Measurements from ENCODE around the gene TGFBR3. TPM values are rescaled to one million over a fixed set of nuclear protein-coding genes. Genes with fewer than 3 reads are reported as not detected.

Gene TGFBR3
- total and polyA plus RNA-seq, 2 of the 8 experiments (the other 6 are each of a cell fraction or from before 2014, with no cell fraction given), result 2.0 to 6.1 TPM

DNA sequence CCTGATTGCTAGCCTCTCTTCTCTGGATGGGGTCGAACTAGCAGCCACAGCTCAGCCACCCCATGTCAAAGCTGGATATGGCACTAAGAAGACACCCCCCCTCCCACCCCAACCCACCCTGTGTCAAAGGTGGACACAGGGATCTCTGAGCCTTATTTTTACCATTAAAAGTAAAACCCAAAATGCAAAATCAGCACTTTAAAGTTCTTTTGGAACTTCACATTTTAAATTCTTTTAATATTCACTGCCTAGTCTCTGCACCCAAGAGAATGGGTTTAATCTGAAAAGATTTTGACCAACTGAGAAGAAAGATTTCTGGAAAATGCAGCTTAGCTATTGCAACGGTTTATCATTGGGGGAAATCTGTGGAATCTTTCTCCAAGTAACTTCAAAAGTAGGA lies 167.6 kb downstream of the TGFBR3 start:
- Histone ChIP-seq H3K4me1 (replicated peaks in 1 of 4; ENCODE audit: control insufficient read depth in 3 of 4, insufficient read depth in 4 of 4, low read length in 3 of 4) (0 out of 7 replicates have a peak, but pooled peaks cover 0 to under 1% (median 0%) of the 10 kb centered on the region in 4 experiments), H3K56ac (replicated peaks; ENCODE audit: insufficient read length, low read depth, low read length) (no peak overlapping the region), H3K23me2 (ENCODE audit: low read depth, low read length) (no peaks in the 10 kb centered on the region), H3K14ac (ENCODE audit: insufficient read length) (no peak overlapping the region), H2BK15ac (ENCODE audit: low read length) (no peak overlapping the region), H4K8ac (ENCODE audit: extremely low read depth, insufficient read depth, low read length) (no peak overlapping the region), H4K20me1 (replicated peaks in 1 of 2; ENCODE audit: control insufficient read depth in 1 of 2, insufficient read depth in 2 of 2, low read length in 2 of 2) (no peaks in the 10 kb centered on the region), H2BK120ac (replicated peaks; ENCODE audit: low read depth, low read length) (no peak overlapping the region), H3K4me3 (ENCODE audit: extremely low read depth in 1 of 4, insufficient read depth in 2 of 4, low read depth in 3 of 4, low read length in 4 of 4) (no peak overlapping the region), H3K36me3 (ENCODE audit: control insufficient read depth in 2 of 4, insufficient read depth in 4 of 4, low read length in 3 of 4) (no peaks in the 10 kb centered on the region), H3K79me2 (ENCODE audit: control insufficient read depth in 1 of 2, insufficient read depth in 2 of 2, low read length in 2 of 2) (no peaks in the 10 kb centered on the region), H3K23ac (ENCODE audit: insufficient read length) (no peak overlapping the region), H2BK5ac (ENCODE audit: low read depth, low read length) (no peak overlapping the region), H2AFZ (ENCODE audit: low read length) (no peak overlapping the region), H3K18ac (ENCODE audit: extremely low read depth, low read length) (no peak overlapping the region), H3K79me1 (ENCODE audit: low read depth, low read length) (no peaks in the 10 kb centered on the region), H3K4ac (replicated peaks; ENCODE audit: insufficient read length, low read depth, low read length) (no peak overlapping the region), H3K9me3 (ENCODE audit: insufficient read depth in 2 of 2, low read depth in 1 of 2, low read length in 1 of 2) (no peaks in the 10 kb centered on the region), H2BK20ac (ENCODE audit: low read length) (no peak overlapping the region), H2AK5ac (ENCODE audit: low read depth, low read length) (no peak overlapping the region), H3K27me3 (replicated peaks in 1 of 4; ENCODE audit: control insufficient read depth in 3 of 4, extremely low read depth in 1 of 4, insufficient read depth in 3 of 4, low read length in 3 of 4) (peaks cover 0 to 1% (median 0%) of the 10 kb centered on the region in 4 experiments; a peak in 1 of 7 replicates), H3K9ac (replicated peaks in 1 of 4; ENCODE audit: extremely low read depth in 1 of 4, low read depth in 3 of 4, low read length in 3 of 4) (no peak overlapping the region), H4K91ac (replicated peaks; ENCODE audit: insufficient read length, low read length) (no peak overlapping the region), H3K4me2 (ENCODE audit: insufficient read depth in 1 of 2, low read depth in 2 of 2, low read length in 2 of 2) (no peak overlapping the region), H3K27ac (ENCODE audit: low read depth, low read length) (no peak overlapping the region), H2BK12ac (ENCODE audit: low read depth, low read length) (no peak overlapping the region), H4K5ac (ENCODE audit: insufficient read length, low read depth, low read length) (no peak overlapping the region)
- FAIRE-seq, result no peak
- ChIA-PET CTCF (ENCODE audit: partially characterized antibody) (interaction anchor here (1.7 kb wide), 1 partner anchor 8 kb away, joined by 4 read pairs; no protein-coding TSS in a partner anchor), POLR2A (ENCODE audit: partially characterized antibody) (no interaction called here)
- DNase-seq (ENCODE audit: low read depth in 1 of 2, low spot score in 2 of 2), result no peak
- TF ChIP-seq RXRA (IDR thresholded peaks at IDR 0.05; ENCODE audit: insufficient read depth, low read depth, low read length), result no peak
- no peak for TF ChIP-seq TAF7 (optimal IDR thresholded peaks at IDR 0.05; ENCODE audit: borderline replicate concordance, low read depth, low read length)
- TF ChIP-seq SP1 (IDR thresholded peaks at IDR 0.05; ENCODE audit: low read depth, low read length), result no peak
- no peak for TF ChIP-seq TBP (IDR thresholded peaks at IDR 0.05; ENCODE audit: low read depth, low read length)
- TF ChIP-seq, protein P1, sequence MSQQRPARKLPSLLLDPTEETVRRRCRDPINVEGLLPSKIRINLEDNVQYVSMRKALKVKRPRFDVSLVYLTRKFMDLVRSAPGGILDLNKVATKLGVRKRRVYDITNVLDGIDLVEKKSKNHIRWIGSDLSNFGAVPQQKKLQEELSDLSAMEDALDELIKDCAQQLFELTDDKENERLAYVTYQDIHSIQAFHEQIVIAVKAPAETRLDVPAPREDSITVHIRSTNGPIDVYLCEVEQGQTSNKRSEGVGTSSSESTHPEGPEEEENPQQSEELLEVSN (IDR thresholded peaks at IDR 0.05), result no peak
- no peak for TF ChIP-seq BACH1 (IDR thresholded peaks at IDR 0.05; ENCODE audit: low read length)
- no peak for TF ChIP-seq KDM4A (IDR thresholded peaks at IDR 0.05; ENCODE audit: low read depth, low read length, severe bottlenecking)
- no peak for TF ChIP-seq CREB1 (IDR thresholded peaks at IDR 0.05)
- no peak for TF ChIP-seq MAFK (IDR thresholded peaks at IDR 0.05; ENCODE audit: low read depth, low read length)
- TF ChIP-seq POLR2A (IDR thresholded peaks at IDR 0.05; ENCODE audit: control extremely low read depth in 1 of 2, low read depth in 2 of 2, low read length in 2 of 2), result no peak
- TF ChIP-seq JUND (IDR thresholded peaks at IDR 0.05; ENCODE audit: low read length), result no peak
- no peak for TF ChIP-seq GABPA (IDR thresholded peaks at IDR 0.05; ENCODE audit: borderline replicate concordance, insufficient read depth, low read length)
- WGBS, 2 experiments (ENCODE audit: extremely low coverage in 1 of 2, insufficient coverage in 1 of 2, insufficient read length in 1 of 2, insufficient replicate concordance in 2 of 2, low coverage in 1 of 2, low lambda C conversion rate in 2 of 2, missing lambda C conversion rate in 1 of 2), result 86% methylated on average over 2 of the region's 2 CpGs; no CpG with 5 or more reads in 1 of the 2 experiments

Data from H1 (cell line).